ENCODE results near the gene PCSK4. TPM values are rescaled to one million over a fixed set of nuclear protein-coding genes. Genes with fewer than 3 reads are reported as not detected.
"Not testable (repeated sequence)": the region's sequence is repeated elsewhere in the genome, so short reads cannot be mapped to it uniquely, and the experiment has no call there.

Gene PCSK4
- total RNA-seq, 1 donor from 2014 or later: 0.52 TPM

DNA sequence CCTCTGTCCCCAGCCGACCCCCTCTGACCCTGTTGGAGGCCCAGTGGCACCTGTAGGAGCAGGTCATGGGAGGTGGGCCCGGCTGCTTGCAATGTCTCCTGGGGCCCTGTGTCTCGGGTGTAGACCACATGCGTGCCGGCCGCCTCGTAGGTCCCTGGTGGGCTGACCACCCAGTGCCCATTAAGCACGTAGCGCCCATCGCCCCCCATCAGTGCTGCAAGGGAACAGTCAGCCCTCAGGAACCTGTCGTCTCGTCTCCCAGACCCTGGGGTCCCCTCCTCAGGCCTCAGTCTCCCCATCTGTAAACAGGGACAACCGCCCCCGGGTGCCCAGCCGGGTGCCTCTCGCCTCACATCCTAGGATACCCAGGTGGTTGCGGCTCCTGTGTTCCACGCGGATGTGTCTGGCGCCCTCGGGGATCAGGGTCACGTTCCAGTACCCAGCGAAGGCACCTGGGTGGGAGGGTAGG, 17.1 kb upstream of the PCSK4 start:
- Histone ChIP-seq H3K36me3 (ENCODE audit: control insufficient read depth in 3 of 3, insufficient read depth in 3 of 3, low read length in 3 of 3) (peaks cover 4 to 17% (median 5%) of the 10 kb centered on the region in 3 donors), H3K9ac (ENCODE audit: low read depth in 1 of 3, low read length in 3 of 3) (peak overlapping the region in 2 of 3 donors; percentile 23 to 82), H3K4me1 (ENCODE audit: control insufficient read depth in 3 of 3, insufficient read depth in 3 of 3, low read length in 3 of 3) (peaks cover 14 to 33% (median 29%) of the 10 kb centered on the region in 3 donors), H3K4me3 (ENCODE audit: low read length in 3 of 3) (peak overlapping the region; percentile 8 to 73 (median 65)), H3K9me3 (ENCODE audit: control insufficient read depth in 3 of 3, low read length in 3 of 3) (no peaks in the 10 kb centered on the region), H3K27ac (ENCODE audit: low read depth, low read length) (peak overlapping the region; percentile 85), H3K27me3 (ENCODE audit: control insufficient read depth in 3 of 3, insufficient read depth in 3 of 3, low read length in 3 of 3) (peaks cover 15 to 17% (median 16%) of the 10 kb centered on the region in 3 donors)

- H3K9ac ChIP-seq (ENCODE audit: low read depth in 1 of 3, low read length in 3 of 3): no peak overlapping the region
- H3K4me3 ChIP-seq (ENCODE audit: low read length in 3 of 3): no peak overlapping the region
- peaks cover 4 to 17% (median 5%) of the 10 kb centered on the region in 3 donors for H3K36me3 ChIP-seq (ENCODE audit: control insufficient read depth in 3 of 3, insufficient read depth in 3 of 3, low read length in 3 of 3)
- H3K4me1 ChIP-seq (ENCODE audit: control insufficient read depth in 3 of 3, insufficient read depth in 3 of 3, low read length in 3 of 3): peaks cover 14 to 28% (median 24%) of the 10 kb centered on the region in 3 donors
- no peak overlapping the region for H3K27ac ChIP-seq (ENCODE audit: low read depth, low read length)
- no peaks in the 10 kb centered on the region for H3K9me3 ChIP-seq (ENCODE audit: control insufficient read depth in 3 of 3, low read length in 3 of 3)
- H3K27me3 ChIP-seq (ENCODE audit: control insufficient read depth in 3 of 3, insufficient read depth in 3 of 3, low read length in 3 of 3): peaks cover 16 to 17% (median 17%) of the 10 kb centered on the region in 3 donors
Measured at GRCh38 chr19:1505991-1506881, 16.1 kb upstream of the PCSK4 start.

- Histone ChIP-seq H3K4me1 (ENCODE audit: control insufficient read depth in 3 of 3, insufficient read depth in 3 of 3, low read length in 3 of 3) (peaks cover 14 to 27% (median 24%) of the 10 kb centered on the region in 3 donors), H3K4me3 (ENCODE audit: low read length in 3 of 3) (no peak overlapping the region), H3K9ac (ENCODE audit: low read depth in 1 of 3, low read length in 3 of 3) (no peak overlapping the region), H3K9me3 (ENCODE audit: control insufficient read depth in 3 of 3, low read length in 3 of 3) (no peaks in the 10 kb centered on the region), H3K36me3 (ENCODE audit: control insufficient read depth in 3 of 3, insufficient read depth in 3 of 3, low read length in 3 of 3) (peaks cover 4 to 17% (median 5%) of the 10 kb centered on the region in 3 donors), H3K27ac (ENCODE audit: low read depth, low read length) (no peak overlapping the region), H3K27me3 (ENCODE audit: control insufficient read depth in 3 of 3, insufficient read depth in 3 of 3, low read length in 3 of 3) (peaks cover 16 to 21% (median 17%) of the 10 kb centered on the region in 3 donors)
Measured at GRCh38 chr19:1505012-1505411, 14.9 kb upstream of the PCSK4 start.

DNA sequence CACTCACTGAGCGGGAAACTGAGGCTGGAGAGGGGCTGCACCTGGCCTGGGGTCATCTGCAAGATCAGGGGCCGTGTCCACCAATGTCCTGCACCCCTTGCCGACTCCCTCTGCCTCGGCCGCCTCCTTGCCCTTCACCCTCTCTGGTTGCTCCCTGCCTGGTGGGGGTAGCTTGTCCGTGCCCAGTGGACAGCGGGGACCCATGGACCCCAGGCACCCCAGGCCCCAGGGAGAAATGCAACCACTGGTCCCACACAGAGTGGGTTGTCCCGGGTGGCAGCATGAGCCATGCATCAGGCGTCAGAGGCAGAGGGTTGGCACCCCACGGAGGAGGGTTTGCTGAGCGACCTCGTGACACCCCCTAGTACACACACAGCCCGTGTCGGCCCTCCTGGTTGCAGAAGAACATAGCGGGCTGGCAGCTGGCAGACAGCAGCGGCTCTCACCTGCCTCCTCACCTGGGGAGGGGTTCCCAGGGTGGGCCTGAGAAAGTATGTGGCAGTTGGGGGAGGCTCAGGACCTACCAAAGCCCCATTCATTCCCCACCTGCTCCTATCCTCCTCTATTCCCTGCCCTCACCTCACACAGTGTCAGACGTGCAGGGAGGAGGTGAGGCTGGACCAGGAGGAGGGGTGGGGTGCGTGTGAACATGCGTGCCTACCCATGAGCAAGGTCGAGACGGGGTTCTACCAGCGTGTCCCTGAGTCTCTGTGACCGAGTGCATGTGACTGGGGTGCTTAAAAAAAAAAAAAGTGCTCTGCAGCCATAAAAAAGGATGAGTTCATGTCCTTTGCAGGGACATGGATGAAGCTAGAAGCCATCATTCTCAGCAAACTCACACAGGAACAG, 14.0 kb upstream of the PCSK4 start:
- Histone ChIP-seq H3K27me3 (ENCODE audit: control insufficient read depth in 3 of 3, insufficient read depth in 3 of 3, low read length in 3 of 3) (peaks cover 16 to 24% (median 17%) of the 10 kb centered on the region in 3 donors), H3K4me3 (ENCODE audit: low read length in 3 of 3) (no peak overlapping the region), H3K9me3 (ENCODE audit: control insufficient read depth in 3 of 3, low read length in 3 of 3) (no peaks in the 10 kb centered on the region), H3K9ac (ENCODE audit: low read depth in 1 of 3, low read length in 3 of 3) (peak overlapping the region in 1 of 3 donors; percentile 33), H3K4me1 (ENCODE audit: control insufficient read depth in 3 of 3, insufficient read depth in 3 of 3, low read length in 3 of 3) (peaks cover 14 to 27% (median 21%) of the 10 kb centered on the region in 3 donors), H3K36me3 (ENCODE audit: control insufficient read depth in 3 of 3, insufficient read depth in 3 of 3, low read length in 3 of 3) (peaks cover 4 to 11% (median 5%) of the 10 kb centered on the region in 3 donors), H3K27ac (ENCODE audit: low read depth, low read length) (no peak overlapping the region)

GRCh38 chr19:1503089-1503924, 13.2 kb upstream of the PCSK4 start:
- Histone ChIP-seq H3K27ac (ENCODE audit: low read depth, low read length) (no peak overlapping the region), H3K9me3 (ENCODE audit: control insufficient read depth in 3 of 3, low read length in 3 of 3) (no peaks in the 10 kb centered on the region), H3K4me1 (ENCODE audit: control insufficient read depth in 3 of 3, insufficient read depth in 3 of 3, low read length in 3 of 3) (peaks cover 12 to 23% (median 21%) of the 10 kb centered on the region in 3 donors), H3K4me3 (ENCODE audit: low read length in 3 of 3) (peak overlapping the region in 1 of 3 donors; percentile 29), H3K36me3 (ENCODE audit: control insufficient read depth in 3 of 3, insufficient read depth in 3 of 3, low read length in 3 of 3) (peaks cover 4 to 11% (median 5%) of the 10 kb centered on the region in 3 donors), H3K27me3 (ENCODE audit: control insufficient read depth in 3 of 3, insufficient read depth in 3 of 3, low read length in 3 of 3) (peaks cover 16 to 24% (median 17%) of the 10 kb centered on the region in 3 donors), H3K9ac (ENCODE audit: low read depth in 1 of 3, low read length in 3 of 3) (peak overlapping the region in 1 of 3 donors; percentile 50)

GRCh38 chr19:1502433-1503088, 12.4 kb upstream of the PCSK4 start:
- Histone ChIP-seq H3K36me3 (ENCODE audit: control insufficient read depth in 3 of 3, insufficient read depth in 3 of 3, low read length in 3 of 3) (peaks cover 4 to 11% (median 5%) of the 10 kb centered on the region in 3 donors), H3K9ac (ENCODE audit: low read depth in 1 of 3, low read length in 3 of 3) (peak overlapping the region in 1 of 3 donors; percentile 50), H3K4me3 (ENCODE audit: low read length in 3 of 3) (no peak overlapping the region)

DNA sequence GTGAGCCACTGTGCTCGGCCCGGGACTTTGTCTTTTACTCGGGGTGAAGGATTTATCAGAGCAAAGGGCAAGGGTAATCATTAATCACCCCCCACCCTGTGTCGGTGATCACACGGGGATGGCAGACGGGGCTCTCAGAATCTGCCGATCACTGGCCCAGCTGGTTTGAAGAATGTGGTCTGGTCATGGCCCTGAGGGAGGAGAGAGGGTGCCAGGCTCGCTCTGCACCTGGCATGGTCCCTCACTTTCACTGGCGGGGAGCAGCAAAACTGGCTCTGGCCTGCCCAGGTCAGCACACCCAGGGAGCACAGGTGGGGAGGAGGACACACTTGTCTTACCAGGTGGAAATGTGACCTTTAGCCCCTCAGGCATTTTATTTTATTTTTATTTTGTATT, 11.0 kb upstream of the PCSK4 start:
- Histone ChIP-seq H3K27ac (ENCODE audit: low read depth, low read length) (no peak overlapping the region), H3K4me1 (ENCODE audit: control insufficient read depth in 3 of 3, insufficient read depth in 3 of 3, low read length in 3 of 3) (peaks cover 8 to 16% (median 13%) of the 10 kb centered on the region in 3 donors), H3K4me3 (ENCODE audit: low read length in 3 of 3) (no peak overlapping the region), H3K9me3 (ENCODE audit: control insufficient read depth in 3 of 3, low read length in 3 of 3) (no peaks in the 10 kb centered on the region), H3K27me3 (ENCODE audit: control insufficient read depth in 3 of 3, insufficient read depth in 3 of 3, low read length in 3 of 3) (peaks cover 26 to 44% (median 33%) of the 10 kb centered on the region in 3 donors), H3K36me3 (ENCODE audit: control insufficient read depth in 3 of 3, insufficient read depth in 3 of 3, low read length in 3 of 3) (peaks cover 4 to 10% (median 5%) of the 10 kb centered on the region in 3 donors), H3K9ac (ENCODE audit: low read depth in 1 of 3, low read length in 3 of 3) (no peak overlapping the region)

More at GRCh38 chr19:1502433-1503088, 12.4 kb upstream of the PCSK4 start:
- Histone ChIP-seq H3K27ac (ENCODE audit: low read depth, low read length) (no peak overlapping the region), H3K27me3 (ENCODE audit: control insufficient read depth in 3 of 3, insufficient read depth in 3 of 3, low read length in 3 of 3) (peaks cover 21 to 31% (median 21%) of the 10 kb centered on the region in 3 donors), H3K4me1 (ENCODE audit: control insufficient read depth in 3 of 3, insufficient read depth in 3 of 3, low read length in 3 of 3) (peaks cover 12 to 22% (median 18%) of the 10 kb centered on the region in 3 donors), H3K9me3 (ENCODE audit: control insufficient read depth in 3 of 3, low read length in 3 of 3) (no peaks in the 10 kb centered on the region)

DNA sequence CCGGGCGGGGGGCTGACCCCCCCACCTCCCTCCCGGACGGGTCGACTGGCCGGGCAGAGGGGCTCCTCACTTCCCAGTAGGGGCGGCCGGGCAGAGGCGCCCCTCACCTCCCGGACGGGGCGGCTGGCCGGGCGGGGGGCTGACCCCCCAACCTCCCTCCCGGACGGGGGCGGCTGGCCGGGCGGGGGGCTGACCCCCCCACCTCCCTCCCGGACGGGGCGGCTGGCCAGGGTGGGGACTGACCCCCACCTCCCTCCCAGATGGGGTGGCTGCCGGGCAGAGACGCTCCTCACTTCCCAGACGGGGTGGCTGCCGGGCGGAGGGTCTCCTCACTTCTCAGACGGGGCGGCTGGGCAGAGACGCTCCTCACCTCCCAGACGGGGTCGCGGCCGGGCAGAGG, 9.1 kb upstream of the PCSK4 start:
- H3K36me3 ChIP-seq (ENCODE audit: control insufficient read depth in 3 of 3, insufficient read depth in 3 of 3, low read length in 3 of 3); H3K4me3 ChIP-seq (ENCODE audit: low read length in 3 of 3): not testable (repeated sequence)
- peaks cover 24 to 48% (median 38%) of the 10 kb centered on the region in 3 donors for H3K27me3 ChIP-seq (ENCODE audit: control insufficient read depth in 3 of 3, insufficient read depth in 3 of 3, low read length in 3 of 3)

More for the DNA sequence above, 9.1 kb upstream of the PCSK4 start:
- not testable (repeated sequence) for H3K9me3 ChIP-seq (ENCODE audit: control insufficient read depth in 3 of 3, low read length in 3 of 3); H3K27ac ChIP-seq (ENCODE audit: low read depth, low read length); H3K9ac ChIP-seq (ENCODE audit: low read depth in 1 of 3, low read length in 3 of 3)
- peaks cover 8 to 16% (median 13%) of the 10 kb centered on the region in 3 donors for H3K4me1 ChIP-seq (ENCODE audit: control insufficient read depth in 3 of 3, insufficient read depth in 3 of 3, low read length in 3 of 3)

All from skeletal muscle tissue (tissue), 4 donors.